OCI-LY1 (cell line): ENCODE results near the gene CCDC47.
A peak's percentile ranks its signal among the peaks of the same experiment; 100 is the strongest.

Experiments used
- EZH2 ChIP-seq: fragments of 200-600 bp; sonication (generic), shearing (Covaris generic); IDR thresholded peaks from 2 replicates; pipeline ENCODE4 v1.8.0; 2017; ENCODE audit warnings: borderline replicate concordance, mixed run types, mild to moderate bottlenecking, antibody characterized with exemption, low read length, moderate library complexity, mixed read lengths
- TF ChIP-seq, protein P1 (sequence below): fragments of 200-600 bp; sonication (generic), shearing (Covaris generic); IDR thresholded peaks from 2 replicates; pipeline ENCODE4 v1.5.1; 2017; ENCODE audit warnings: mild to moderate bottlenecking, antibody characterized with exemption, low read length, moderate library complexity, mixed read lengths

DNA sequence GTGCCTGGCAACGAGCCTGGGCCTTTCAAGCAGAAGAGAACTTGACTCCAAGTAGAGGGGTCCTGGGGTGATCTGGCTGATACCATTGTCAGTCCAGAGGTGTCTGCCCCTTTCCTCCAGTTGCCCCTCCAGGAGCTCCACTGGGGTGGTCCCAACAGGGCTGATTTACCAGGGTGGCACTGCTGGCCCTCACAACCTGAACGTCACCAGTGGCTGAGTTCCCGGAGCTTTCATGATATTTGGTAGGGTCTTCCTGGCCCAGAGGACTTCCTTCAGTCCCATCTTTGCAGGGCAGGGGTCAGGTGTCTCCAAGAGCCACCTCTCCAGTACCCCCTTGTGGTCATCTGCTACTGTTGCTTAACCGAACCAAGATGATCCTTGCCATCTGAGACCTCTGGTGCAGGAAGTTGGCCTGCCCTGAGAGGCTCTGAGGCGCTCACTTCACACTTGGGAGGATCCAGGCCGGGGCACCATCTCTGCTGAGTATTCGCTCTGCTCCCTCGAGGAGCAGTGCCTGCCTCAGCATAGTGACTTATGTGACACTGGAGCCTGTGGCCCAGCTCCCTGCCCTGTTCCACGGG is 76.9 kb downstream of the CCDC47 start:
- TF ChIP-seq, protein P1, sequence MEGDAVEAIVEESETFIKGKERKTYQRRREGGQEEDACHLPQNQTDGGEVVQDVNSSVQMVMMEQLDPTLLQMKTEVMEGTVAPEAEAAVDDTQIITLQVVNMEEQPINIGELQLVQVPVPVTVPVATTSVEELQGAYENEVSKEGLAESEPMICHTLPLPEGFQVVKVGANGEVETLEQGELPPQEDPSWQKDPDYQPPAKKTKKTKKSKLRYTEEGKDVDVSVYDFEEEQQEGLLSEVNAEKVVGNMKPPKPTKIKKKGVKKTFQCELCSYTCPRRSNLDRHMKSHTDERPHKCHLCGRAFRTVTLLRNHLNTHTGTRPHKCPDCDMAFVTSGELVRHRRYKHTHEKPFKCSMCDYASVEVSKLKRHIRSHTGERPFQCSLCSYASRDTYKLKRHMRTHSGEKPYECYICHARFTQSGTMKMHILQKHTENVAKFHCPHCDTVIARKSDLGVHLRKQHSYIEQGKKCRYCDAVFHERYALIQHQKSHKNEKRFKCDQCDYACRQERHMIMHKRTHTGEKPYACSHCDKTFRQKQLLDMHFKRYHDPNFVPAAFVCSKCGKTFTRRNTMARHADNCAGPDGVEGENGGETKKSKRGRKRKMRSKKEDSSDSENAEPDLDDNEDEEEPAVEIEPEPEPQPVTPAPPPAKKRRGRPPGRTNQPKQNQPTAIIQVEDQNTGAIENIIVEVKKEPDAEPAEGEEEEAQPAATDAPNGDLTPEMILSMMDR = peak; percentile 60; the same call in 1 of the 2 replicates
- no peak for TF ChIP-seq EZH2
